ENCODE measurements around the gene CMTM7.

Gene CMTM7

DNA sequence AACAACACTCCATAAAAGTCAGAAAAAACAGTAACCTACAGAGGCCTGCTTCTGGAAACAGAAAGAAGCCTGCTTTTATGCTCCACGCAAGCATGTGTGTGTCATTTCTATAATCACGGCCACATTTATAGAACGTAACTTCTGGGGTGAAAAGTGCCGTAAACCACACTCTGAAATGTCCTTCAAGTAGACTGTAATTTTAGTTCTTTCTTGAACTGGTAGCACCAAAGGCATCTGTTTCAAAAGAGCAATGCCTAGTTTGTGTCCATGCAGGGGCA is 19.5 kb upstream of the CMTM7 start:
- Histone ChIP-seq H2BK5ac (ENCODE audit: low read depth, low read length, poor library complexity) (no peak overlapping the region), H3K4me2 (ENCODE audit: low read length) (no peak overlapping the region), H3K36me3 (ENCODE audit: control insufficient read depth in 1 of 2, insufficient read depth in 2 of 2, low read length in 2 of 2) (no peaks in the 10 kb centered on the region), H4K91ac (ENCODE audit: low read depth, low read length) (no peak overlapping the region), H3K18ac (ENCODE audit: low read length) (no peak overlapping the region), H3K14ac (ENCODE audit: low read length) (no peak overlapping the region), H3K4ac (ENCODE audit: low read depth, low read length) (no peak overlapping the region), H4K8ac (ENCODE audit: low read depth, low read length) (no peak overlapping the region), H3K23ac (ENCODE audit: low read length) (no peak overlapping the region), H3K79me2 (ENCODE audit: control insufficient read depth, insufficient read depth, low read length, poor library complexity) (no peaks in the 10 kb centered on the region), H2BK12ac (ENCODE audit: low read length) (no peak overlapping the region), H3K4me3 (ENCODE audit: low read depth, low read length) (no peak overlapping the region), H2AK5ac (ENCODE audit: low read length) (no peak overlapping the region), H3K79me1 (ENCODE audit: low read length) (no peaks in the 10 kb centered on the region), H3K9ac (ENCODE audit: low read length) (no peak overlapping the region), H2BK120ac (ENCODE audit: insufficient read depth, low read length, poor library complexity) (no peak overlapping the region), H3K27ac (ENCODE audit: low read depth, low read length) (no peak overlapping the region), H4K12ac (ENCODE audit: low read depth, low read length) (no peak overlapping the region), H3K27me3 (ENCODE audit: insufficient read depth, low read length) (no peaks in the 10 kb centered on the region), H3K9me3 (ENCODE audit: insufficient read depth, low read depth, low read length) (no peaks in the 10 kb centered on the region), H3K4me1 (ENCODE audit: control insufficient read depth in 1 of 2, insufficient read depth in 2 of 2, low read length in 2 of 2) (no peaks in the 10 kb centered on the region), H2AFZ (ENCODE audit: insufficient read depth, low read length, poor library complexity) (no peak overlapping the region)
- no peak for DNase-seq
- WGBS (ENCODE audit: extremely low coverage, insufficient coverage, insufficient read length) = no CpG with 5 or more reads among the region's 4 CpGs

DNA sequence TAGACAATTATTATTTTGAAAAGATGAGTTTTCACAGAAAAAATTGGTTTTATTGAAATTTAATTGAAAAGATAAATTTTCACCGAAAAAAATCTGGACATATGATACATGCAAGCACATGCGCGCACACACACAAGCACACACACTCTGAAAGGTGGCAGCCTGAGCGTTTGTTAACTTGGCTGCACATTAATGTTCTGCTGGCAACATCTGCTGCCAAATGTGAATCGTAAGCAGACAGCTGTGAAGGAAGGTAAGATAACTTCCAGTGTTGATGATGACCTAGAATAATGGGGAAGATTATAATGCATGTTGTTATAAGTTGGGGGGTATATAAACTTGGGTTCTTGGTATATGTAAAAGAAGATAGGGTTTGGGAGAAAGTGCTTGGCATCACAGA is 18.4 kb upstream of the CMTM7 start:
- H3K79me2 ChIP-seq (ENCODE audit: control insufficient read depth, insufficient read depth, low read length, poor library complexity) = no peaks in the 10 kb centered on the region
- no peak overlapping the region for H3K18ac ChIP-seq (ENCODE audit: low read length)
- H4K12ac ChIP-seq (ENCODE audit: low read depth, low read length) = no peak overlapping the region
- H4K91ac ChIP-seq (ENCODE audit: low read depth, low read length) = no peak overlapping the region
- no peaks in the 10 kb centered on the region for H3K36me3 ChIP-seq (ENCODE audit: control insufficient read depth in 1 of 2, insufficient read depth in 2 of 2, low read length in 2 of 2)
- H3K9me3 ChIP-seq (ENCODE audit: insufficient read depth, low read depth, low read length) = no peaks in the 10 kb centered on the region
- no peak overlapping the region for H3K23ac ChIP-seq (ENCODE audit: low read length)
- H2AFZ ChIP-seq (ENCODE audit: insufficient read depth, low read length, poor library complexity) = no peak overlapping the region
- no peak overlapping the region for H4K8ac ChIP-seq (ENCODE audit: low read depth, low read length)
- H2BK120ac ChIP-seq (ENCODE audit: insufficient read depth, low read length, poor library complexity) = no peak overlapping the region
- DNase-seq = no peak
- H3K4me1 ChIP-seq (ENCODE audit: control insufficient read depth in 1 of 2, insufficient read depth in 2 of 2, low read length in 2 of 2) = no peaks in the 10 kb centered on the region
- H3K27ac ChIP-seq (ENCODE audit: low read depth, low read length) = no peak overlapping the region
- H3K14ac ChIP-seq (ENCODE audit: low read length) = no peak overlapping the region
- WGBS (ENCODE audit: extremely low coverage, insufficient coverage, insufficient read length) = no CpG with 5 or more reads among the region's 5 CpGs
- H3K27me3 ChIP-seq (ENCODE audit: insufficient read depth, low read length) = no peaks in the 10 kb centered on the region
- H3K9ac ChIP-seq (ENCODE audit: low read length) = no peak overlapping the region
- H3K4me2 ChIP-seq (ENCODE audit: low read length) = no peak overlapping the region
- H3K79me1 ChIP-seq (ENCODE audit: low read length) = no peaks in the 10 kb centered on the region
- no peak overlapping the region for H3K4ac ChIP-seq (ENCODE audit: low read depth, low read length)
- H3K4me3 ChIP-seq (ENCODE audit: low read depth, low read length) = no peak overlapping the region
- H2BK12ac ChIP-seq (ENCODE audit: low read length) = no peak overlapping the region
- H2AK5ac ChIP-seq (ENCODE audit: low read length) = no peak overlapping the region
- no peak overlapping the region for H2BK5ac ChIP-seq (ENCODE audit: low read depth, low read length, poor library complexity)

DNA sequence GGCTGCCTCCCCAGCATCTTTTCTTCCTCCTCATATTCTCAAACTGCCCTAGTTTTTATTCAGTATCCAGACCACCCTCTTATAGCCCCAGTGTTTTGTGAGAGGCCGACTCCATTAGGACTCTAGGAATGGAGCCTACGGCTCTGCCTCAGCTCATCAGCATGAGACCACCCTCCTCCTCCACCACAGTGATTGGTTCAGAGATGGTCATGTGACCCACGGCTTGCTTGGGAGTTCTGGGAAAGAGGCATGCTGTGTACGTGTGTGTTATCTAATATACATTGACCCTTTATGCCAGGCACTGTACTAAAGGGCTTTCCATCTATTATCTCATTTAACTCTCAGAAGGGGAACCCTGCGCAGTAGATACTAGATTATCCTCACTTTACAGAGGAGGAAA is 17.8 kb upstream of the CMTM7 start:
- H3K27me3 ChIP-seq (ENCODE audit: insufficient read depth, low read length) = no peaks in the 10 kb centered on the region
- H3K27ac ChIP-seq (ENCODE audit: low read depth, low read length) = no peak overlapping the region
- H4K8ac ChIP-seq (ENCODE audit: low read depth, low read length) = no peak overlapping the region
- no peak overlapping the region for H2BK5ac ChIP-seq (ENCODE audit: low read depth, low read length, poor library complexity)
- WGBS (ENCODE audit: extremely low coverage, insufficient coverage, insufficient read length) = no CpG with 5 or more reads among the region's 5 CpGs
- no peak overlapping the region for H3K4me3 ChIP-seq (ENCODE audit: low read depth, low read length)
- H4K91ac ChIP-seq (ENCODE audit: low read depth, low read length) = no peak overlapping the region
- H4K12ac ChIP-seq (ENCODE audit: low read depth, low read length) = no peak overlapping the region
- H2AFZ ChIP-seq (ENCODE audit: insufficient read depth, low read length, poor library complexity) = no peak overlapping the region
- no peak overlapping the region for H2AK5ac ChIP-seq (ENCODE audit: low read length)
- H2BK120ac ChIP-seq (ENCODE audit: insufficient read depth, low read length, poor library complexity) = no peak overlapping the region
- no peaks in the 10 kb centered on the region for H3K9me3 ChIP-seq (ENCODE audit: insufficient read depth, low read depth, low read length)
- H3K9ac ChIP-seq (ENCODE audit: low read length) = no peak overlapping the region
- H3K14ac ChIP-seq (ENCODE audit: low read length) = no peak overlapping the region
- no peak overlapping the region for H3K4me2 ChIP-seq (ENCODE audit: low read length)
- H3K23ac ChIP-seq (ENCODE audit: low read length) = no peak overlapping the region
- no peaks in the 10 kb centered on the region for H3K79me1 ChIP-seq (ENCODE audit: low read length)
- no peak for DNase-seq
- H3K36me3 ChIP-seq (ENCODE audit: control insufficient read depth in 1 of 2, insufficient read depth in 2 of 2, low read length in 2 of 2) = no peaks in the 10 kb centered on the region
- H3K18ac ChIP-seq (ENCODE audit: low read length) = no peak overlapping the region
- H3K79me2 ChIP-seq (ENCODE audit: control insufficient read depth, insufficient read depth, low read length, poor library complexity) = no peaks in the 10 kb centered on the region
- no peak overlapping the region for H2BK12ac ChIP-seq (ENCODE audit: low read length)
- H3K4ac ChIP-seq (ENCODE audit: low read depth, low read length) = no peak overlapping the region
- no peaks in the 10 kb centered on the region for H3K4me1 ChIP-seq (ENCODE audit: control insufficient read depth in 1 of 2, insufficient read depth in 2 of 2, low read length in 2 of 2)

DNA sequence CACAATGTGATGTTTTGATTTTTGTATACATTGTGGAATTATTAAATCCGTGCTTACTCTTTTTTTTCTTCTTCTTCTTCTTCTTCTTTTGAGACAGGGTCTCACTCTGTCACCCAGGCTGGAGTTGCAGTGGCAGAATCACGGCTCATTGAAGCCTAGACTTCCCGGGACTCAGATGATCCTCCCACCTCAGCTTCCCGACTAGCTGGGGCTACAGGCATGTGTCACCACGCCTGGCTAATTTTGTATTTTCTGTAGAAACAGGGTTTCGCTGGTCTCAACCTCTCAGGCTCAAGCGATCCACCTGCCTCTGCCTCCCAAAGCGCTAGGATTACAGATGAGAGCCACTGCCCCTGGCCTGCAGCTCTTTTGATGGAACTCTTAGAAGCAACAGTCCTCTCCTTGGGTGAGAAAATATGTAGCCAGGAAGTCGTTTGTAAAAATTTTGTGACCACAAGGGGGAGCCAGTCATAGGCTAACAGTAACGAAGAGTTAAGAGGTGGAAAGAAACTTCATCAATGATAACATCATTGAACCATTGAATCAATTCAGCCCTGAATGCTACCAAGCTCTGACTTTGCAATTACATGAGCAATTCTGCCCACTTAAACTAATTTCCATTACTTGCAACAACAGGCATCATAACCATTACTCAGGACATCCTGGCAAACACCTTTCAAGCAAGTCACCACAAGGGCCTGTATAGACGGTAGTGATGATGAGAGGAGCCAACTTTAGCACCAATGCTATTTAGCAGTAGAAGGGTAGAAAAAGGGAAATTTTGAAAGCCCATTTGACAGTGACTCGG is 16.7 kb upstream of the CMTM7 start:
- H4K8ac ChIP-seq (ENCODE audit: low read depth, low read length) = no peak overlapping the region
- H3K27me3 ChIP-seq (ENCODE audit: insufficient read depth, low read length) = no peaks in the 10 kb centered on the region

More for the DNA sequence above, 16.7 kb upstream of the CMTM7 start:
- no CpG with 5 or more reads among the region's 12 CpGs for WGBS (ENCODE audit: extremely low coverage, insufficient coverage, insufficient read length)
- no peaks in the 10 kb centered on the region for H3K79me2 ChIP-seq (ENCODE audit: control insufficient read depth, insufficient read depth, low read length, poor library complexity)
- no peaks in the 10 kb centered on the region for H3K9me3 ChIP-seq (ENCODE audit: insufficient read depth, low read depth, low read length)
- peak; percentile 65 to 91 for DNase-seq
- H2BK5ac ChIP-seq (ENCODE audit: low read depth, low read length, poor library complexity) = no peak overlapping the region
- H3K27ac ChIP-seq (ENCODE audit: low read depth, low read length) = no peak overlapping the region
- H3K14ac ChIP-seq (ENCODE audit: low read length) = no peak overlapping the region
- no peak overlapping the region for H2AFZ ChIP-seq (ENCODE audit: insufficient read depth, low read length, poor library complexity)
- no peak overlapping the region for H2BK120ac ChIP-seq (ENCODE audit: insufficient read depth, low read length, poor library complexity)
- H3K23ac ChIP-seq (ENCODE audit: low read length) = no peak overlapping the region
- no peaks in the 10 kb centered on the region for H3K4me1 ChIP-seq (ENCODE audit: control insufficient read depth in 1 of 2, insufficient read depth in 2 of 2, low read length in 2 of 2)
- no peak overlapping the region for H3K4me3 ChIP-seq (ENCODE audit: low read depth, low read length)
- no peak overlapping the region for H4K91ac ChIP-seq (ENCODE audit: low read depth, low read length)
- no peak overlapping the region for H3K18ac ChIP-seq (ENCODE audit: low read length)
- H3K36me3 ChIP-seq (ENCODE audit: control insufficient read depth in 1 of 2, insufficient read depth in 2 of 2, low read length in 2 of 2) = no peaks in the 10 kb centered on the region
- H2BK12ac ChIP-seq (ENCODE audit: low read length) = no peak overlapping the region
- no peak overlapping the region for H3K9ac ChIP-seq (ENCODE audit: low read length)
- H4K12ac ChIP-seq (ENCODE audit: low read depth, low read length) = no peak overlapping the region
- H3K79me1 ChIP-seq (ENCODE audit: low read length) = no peaks in the 10 kb centered on the region
- H2AK5ac ChIP-seq (ENCODE audit: low read length) = no peak overlapping the region
- no peak overlapping the region for H3K4ac ChIP-seq (ENCODE audit: low read depth, low read length)
- no peak overlapping the region for H3K4me2 ChIP-seq (ENCODE audit: low read length)

All from trophoblast cell (in vitro differentiated cells and primary cell).